ENCODE results near the gene NSG1.

GRCh38 chr4:4396628-4397440 lies 9.9 kb downstream of the NSG1 start:
- TF ChIP-seq POLR2A (IDR thresholded peaks at IDR 0.05; ENCODE audit: low read depth, low read length): no peak
- no peak for TF ChIP-seq MAZ (IDR thresholded peaks at IDR 0.05; ENCODE audit: borderline replicate concordance, low read depth, low read length)
- TF ChIP-seq RAD21 (IDR thresholded peaks at IDR 0.05; ENCODE audit: low read length): no peak
- no peak for TF ChIP-seq SMC3 (IDR thresholded peaks at IDR 0.05; ENCODE audit: low read depth, low read length)
- no peak for TF ChIP-seq CTCF (conservative IDR thresholded peaks at IDR 0.05; ENCODE audit: low read depth, low read length)
- 0 out of 2 replicates have a peak, but pooled peaks have one; percentile 10 for TF ChIP-seq USF2 (IDR thresholded peaks at IDR 0.05; ENCODE audit: low read depth, low read length)
- no peak for TF ChIP-seq BHLHE40 (IDR thresholded peaks at IDR 0.05; ENCODE audit: low read depth, low read length)
